ENCODE results near the gene IL12RB1. TPM values are rescaled to one million over a fixed set of nuclear protein-coding genes. Genes with fewer than 3 reads are reported as not detected.

IL12RB1 gene
- polyA plus RNA-seq, 2 of the 4 experiments (the other 2 are of a cell fraction) = not detected

GRCh38 chr19:18013210-18014111 lies 73.3 kb downstream of the IL12RB1 start:
- ChIA-PET POLR2A (no interaction called here), CTCF (interaction anchor here (3.0 to 8.3 kb wide), 2 partner anchors 16 to 45 kb away, joined by 15 to 136 read pairs; no protein-coding TSS in a partner anchor)
- no peak for FAIRE-seq

GRCh38 chr19:18010149-18010548 lies 76.6 kb downstream of the IL12RB1 start:
- FAIRE-seq (no peak), DNase-seq (ENCODE audit: low read depth in 1 of 2, low spot score in 1 of 2) (no peak), ATAC-seq (no peak)
- H3K4me1 ChIP-seq = peaks cover 36% of the 10 kb centered on the region
- H3K4me2 ChIP-seq = no peak overlapping the region
- POLR2A ChIA-PET = interaction anchor here (0.9 kb wide), 1 partner anchor 11 kb away, joined by 4 read pairs; no protein-coding TSS in a partner anchor
- CTCF ChIA-PET = interaction anchor here (0.8 to 8.3 kb wide), 5 partner anchors 12 to 72 kb away, joined by 3 to 136 read pairs (median 6); no protein-coding TSS in a partner anchor
- H3K4me3 ChIP-seq = no peak overlapping the region
- no peak overlapping the region; a peak in 1 of 6 replicates for H3K27ac ChIP-seq
- 100% methylated on average over 3 of the region's 11 CpGs for WGBS (ENCODE audit: missing lambda C conversion rate)
- H3K9me3 ChIP-seq = no peaks in the 10 kb centered on the region
- TF ChIP-seq CBX2 (IDR thresholded peaks at IDR 0.05; ENCODE audit: borderline replicate concordance, low read depth) = no peak

More at GRCh38 chr19:18013210-18014111, 73.3 kb downstream of the IL12RB1 start:
- Histone ChIP-seq H3K4me1 (peaks cover 29% of the 10 kb centered on the region), H3K9me3 (no peaks in the 10 kb centered on the region), H3K27ac (peak overlapping the region in 1 of 2 experiments; percentile 44; a peak in 1 of 6 replicates), H3K4me2 (no peak overlapping the region), H3K4me3 (no peak overlapping the region)
- 73% methylated on average over 17 of the region's 17 CpGs for WGBS (ENCODE audit: missing lambda C conversion rate)
- TF ChIP-seq ATOH8 (CRISPR knock-in tag; IDR thresholded peaks at IDR 0.05; ENCODE audit: low read depth) (no peak), POLR2AphosphoS2 (conservative IDR thresholded peaks at IDR 0.05; ENCODE audit: low read length) (no peak), E2F6 (IDR thresholded peaks at IDR 0.05; ENCODE audit: borderline replicate concordance, low read depth) (no peak), RARB (CRISPR knock-in tag; IDR thresholded peaks at IDR 0.05) (no peak), ZC3H11A (IDR thresholded peaks at IDR 0.05) (no peak)
- ATAC-seq = 0 out of 6 replicates have a peak, but pooled peaks of 1 of the 2 experiments have one; percentile 26
- DNase-seq (ENCODE audit: low read depth in 1 of 2, low spot score in 1 of 2) = no peak

DNA sequence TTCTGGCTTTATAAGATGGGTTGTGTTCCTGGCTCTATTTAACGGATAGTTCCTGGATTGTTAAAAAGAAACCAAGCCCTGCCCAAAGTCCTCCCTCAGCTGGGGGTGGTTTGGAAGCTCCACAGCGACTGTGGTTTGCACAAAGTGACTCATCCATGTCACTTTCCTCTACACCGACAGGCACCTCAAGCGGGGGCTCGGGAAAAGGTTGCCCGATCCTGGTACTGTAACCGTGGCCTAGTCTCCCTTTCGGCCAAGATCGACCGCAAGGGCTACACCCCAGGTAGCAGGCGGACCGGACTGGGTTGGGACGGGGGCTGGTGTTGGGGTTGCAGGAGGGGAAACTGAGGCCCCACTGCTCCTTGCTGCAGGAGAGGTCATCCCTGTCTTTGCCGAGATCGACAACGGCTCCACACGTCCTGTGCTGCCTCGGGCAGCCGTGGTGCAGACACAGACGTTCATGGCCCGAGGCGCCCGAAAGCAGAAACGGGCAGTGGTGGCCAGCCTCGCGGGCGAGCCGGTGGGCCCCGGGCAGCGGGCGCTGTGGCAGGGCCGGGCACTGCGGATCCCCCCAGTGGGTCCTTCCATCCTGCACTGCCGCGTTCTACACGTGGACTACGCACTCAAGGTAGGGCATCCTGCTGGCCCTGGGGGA lies 77.2 kb downstream of the IL12RB1 start:
- H3K27ac ChIP-seq = peak overlapping the region; percentile 47 to 63; a peak in 3 of 6 replicates
- ATAC-seq (no peak), FAIRE-seq (no peak), DNase-seq (ENCODE audit: low read depth in 1 of 2, low spot score in 1 of 2) (no peak)
- H3K4me2 ChIP-seq = peak overlapping the region; percentile 27; the same call in 1 of the 3 replicates
- H3K9me3 ChIP-seq = no peaks in the 10 kb centered on the region
- 85% methylated on average over 25 of the region's 37 CpGs for WGBS (ENCODE audit: missing lambda C conversion rate)
- CTCF ChIA-PET = interaction anchor here (1.8 to 8.3 kb wide), 3 partner anchors 12 to 71 kb away, joined by 6 to 136 read pairs (median 8); no protein-coding TSS in a partner anchor
- TF ChIP-seq, protein P1, sequence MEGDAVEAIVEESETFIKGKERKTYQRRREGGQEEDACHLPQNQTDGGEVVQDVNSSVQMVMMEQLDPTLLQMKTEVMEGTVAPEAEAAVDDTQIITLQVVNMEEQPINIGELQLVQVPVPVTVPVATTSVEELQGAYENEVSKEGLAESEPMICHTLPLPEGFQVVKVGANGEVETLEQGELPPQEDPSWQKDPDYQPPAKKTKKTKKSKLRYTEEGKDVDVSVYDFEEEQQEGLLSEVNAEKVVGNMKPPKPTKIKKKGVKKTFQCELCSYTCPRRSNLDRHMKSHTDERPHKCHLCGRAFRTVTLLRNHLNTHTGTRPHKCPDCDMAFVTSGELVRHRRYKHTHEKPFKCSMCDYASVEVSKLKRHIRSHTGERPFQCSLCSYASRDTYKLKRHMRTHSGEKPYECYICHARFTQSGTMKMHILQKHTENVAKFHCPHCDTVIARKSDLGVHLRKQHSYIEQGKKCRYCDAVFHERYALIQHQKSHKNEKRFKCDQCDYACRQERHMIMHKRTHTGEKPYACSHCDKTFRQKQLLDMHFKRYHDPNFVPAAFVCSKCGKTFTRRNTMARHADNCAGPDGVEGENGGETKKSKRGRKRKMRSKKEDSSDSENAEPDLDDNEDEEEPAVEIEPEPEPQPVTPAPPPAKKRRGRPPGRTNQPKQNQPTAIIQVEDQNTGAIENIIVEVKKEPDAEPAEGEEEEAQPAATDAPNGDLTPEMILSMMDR (IDR thresholded peaks at IDR 0.05) = no peak
- no peak for TF ChIP-seq FOSL2 (IDR thresholded peaks at IDR 0.05)
- 0 out of 2 replicates have a peak, but pooled peaks have one; percentile 15 for TF ChIP-seq FOSL2 (CRISPR knock-in tag; IDR thresholded peaks at IDR 0.05)
- POLR2A ChIA-PET = interaction anchor here (0.9 kb wide), 1 partner anchor 12 kb away, joined by 4 read pairs; no protein-coding TSS in a partner anchor
- no peak overlapping the region for H3K4me3 ChIP-seq
- peaks cover 36% of the 10 kb centered on the region for H3K4me1 ChIP-seq

Other genes starting within 250 kb of the IL12RB1 start
- 0.89 and 1.2 TPM in 2 replicates for gene JAK3, start 239.0 kb downstream of the IL12RB1 start, polyA plus RNA-seq (2011; rRNA removed)
- 0.24 to 0.40 TPM (median 0.31 TPM) in 3 replicates for gene JAK3, start 239.0 kb downstream of the IL12RB1 start, polyA plus RNA-seq (2017; fragmentation: RNase III; extraction: RNeasy Plus Mini Kit Qiagen cat#74134 plus additional on column Dnase treatment)
- gene RPL18A, start 227.0 kb downstream of the IL12RB1 start, polyA plus RNA-seq (2011; rRNA removed) = 624 and 696 TPM in 2 replicates
- 1,807 to 1,898 TPM (median 1,812 TPM) in 3 replicates for gene RPL18A, start 227.0 kb downstream of the IL12RB1 start, polyA plus RNA-seq (2017; fragmentation: RNase III; extraction: RNeasy Plus Mini Kit Qiagen cat#74134 plus additional on column Dnase treatment)
- 0.25 TPM in 2 replicates for gene SLC5A5, start 215.0 kb downstream of the IL12RB1 start, polyA plus RNA-seq (2011; rRNA removed)
- 0.06 to 0.20 TPM (median 0.13 TPM) in 3 replicates for gene SLC5A5, start 215.0 kb downstream of the IL12RB1 start, polyA plus RNA-seq (2017; fragmentation: RNase III; extraction: RNeasy Plus Mini Kit Qiagen cat#74134 plus additional on column Dnase treatment)
- gene CCDC124, start 153.9 kb downstream of the IL12RB1 start, polyA plus RNA-seq (2011; rRNA removed) = 20.8 and 35.4 TPM in 2 replicates
- 113 to 123 TPM (median 116 TPM) in 3 replicates for gene CCDC124, start 153.9 kb downstream of the IL12RB1 start, polyA plus RNA-seq (2017; fragmentation: RNase III; extraction: RNeasy Plus Mini Kit Qiagen cat#74134 plus additional on column Dnase treatment)
- 0.20 and 0.43 TPM in 2 replicates for gene KCNN1, start 119.8 kb downstream of the IL12RB1 start, polyA plus RNA-seq (2011; rRNA removed)
- 0.56 to 0.85 TPM (median 0.69 TPM) in 3 replicates for gene KCNN1, start 119.8 kb downstream of the IL12RB1 start, polyA plus RNA-seq (2017; fragmentation: RNase III; extraction: RNeasy Plus Mini Kit Qiagen cat#74134 plus additional on column Dnase treatment)
- 11.2 and 14.5 TPM in 2 replicates for gene ARRDC2, start 78.8 kb downstream of the IL12RB1 start, polyA plus RNA-seq (2011; rRNA removed)
- 14.8 to 15.2 TPM (median 15.0 TPM) in 3 replicates for gene ARRDC2, start 78.8 kb downstream of the IL12RB1 start, polyA plus RNA-seq (2017; fragmentation: RNase III; extraction: RNeasy Plus Mini Kit Qiagen cat#74134 plus additional on column Dnase treatment)
- 1.3 and 1.9 TPM in 2 replicates for gene MAST3, start 10.8 kb upstream of the IL12RB1 start, polyA plus RNA-seq (2011; rRNA removed)
- gene MAST3, start 10.8 kb upstream of the IL12RB1 start, polyA plus RNA-seq (2017; fragmentation: RNase III; extraction: RNeasy Plus Mini Kit Qiagen cat#74134 plus additional on column Dnase treatment) = 2.0 to 2.5 TPM (median 2.0 TPM) in 3 replicates
- gene PIK3R2, start 66.2 kb upstream of the IL12RB1 start, polyA plus RNA-seq (2011; rRNA removed) = 5.3 and 6.7 TPM in 2 replicates
- gene PIK3R2, start 66.2 kb upstream of the IL12RB1 start, polyA plus RNA-seq (2017; fragmentation: RNase III; extraction: RNeasy Plus Mini Kit Qiagen cat#74134 plus additional on column Dnase treatment) = 8.3 to 12.4 TPM (median 9.3 TPM) in 3 replicates
- gene IFI30, start 86.9 kb upstream of the IL12RB1 start, polyA plus RNA-seq (2011; rRNA removed) = 11.2 and 12.3 TPM in 2 replicates
- gene IFI30, start 86.9 kb upstream of the IL12RB1 start, polyA plus RNA-seq (2017; fragmentation: RNase III; extraction: RNeasy Plus Mini Kit Qiagen cat#74134 plus additional on column Dnase treatment) = 13.5 to 19.8 TPM (median 16.8 TPM) in 3 replicates
- gene MPV17L2, start 106.3 kb upstream of the IL12RB1 start, polyA plus RNA-seq (2011; rRNA removed) = 8.3 and 11.4 TPM in 2 replicates
- gene MPV17L2, start 106.3 kb upstream of the IL12RB1 start, polyA plus RNA-seq (2017; fragmentation: RNase III; extraction: RNeasy Plus Mini Kit Qiagen cat#74134 plus additional on column Dnase treatment) = 12.2 to 13.9 TPM (median 12.3 TPM) in 3 replicates
- gene RAB3A, start 117.1 kb upstream of the IL12RB1 start, polyA plus RNA-seq (2011; rRNA removed) = 0.39 and 1.0 TPM in 2 replicates
- 1.0 to 1.6 TPM (median 1.4 TPM) in 3 replicates for gene RAB3A, start 117.1 kb upstream of the IL12RB1 start, polyA plus RNA-seq (2017; fragmentation: RNase III; extraction: RNeasy Plus Mini Kit Qiagen cat#74134 plus additional on column Dnase treatment)
- gene PDE4C, start 139.5 kb upstream of the IL12RB1 start, polyA plus RNA-seq (2011; rRNA removed) = 0.25 and 0.54 TPM in 2 replicates
- gene PDE4C, start 139.5 kb upstream of the IL12RB1 start, polyA plus RNA-seq (2017; fragmentation: RNase III; extraction: RNeasy Plus Mini Kit Qiagen cat#74134 plus additional on column Dnase treatment) = 0.34 to 0.65 TPM (median 0.55 TPM) in 3 replicates
- 0.34 and 0.63 TPM in 2 replicates for gene IQCN, start 187.5 kb upstream of the IL12RB1 start, polyA plus RNA-seq (2011; rRNA removed)
- 0.49 to 0.64 TPM (median 0.50 TPM) in 3 replicates for gene IQCN, start 187.5 kb upstream of the IL12RB1 start, polyA plus RNA-seq (2017; fragmentation: RNase III; extraction: RNeasy Plus Mini Kit Qiagen cat#74134 plus additional on column Dnase treatment)
- gene JUND, start 194.7 kb upstream of the IL12RB1 start, polyA plus RNA-seq (2011; rRNA removed) = 52.9 and 68.9 TPM in 2 replicates
- gene JUND, start 194.7 kb upstream of the IL12RB1 start, polyA plus RNA-seq (2017; fragmentation: RNase III; extraction: RNeasy Plus Mini Kit Qiagen cat#74134 plus additional on column Dnase treatment) = 52.6 to 70.4 TPM (median 65.1 TPM) in 3 replicates
- 106 and 154 TPM in 2 replicates for gene LSM4, start 236.1 kb upstream of the IL12RB1 start, polyA plus RNA-seq (2011; rRNA removed)
- 169 to 180 TPM (median 171 TPM) in 3 replicates for gene LSM4, start 236.1 kb upstream of the IL12RB1 start, polyA plus RNA-seq (2017; fragmentation: RNase III; extraction: RNeasy Plus Mini Kit Qiagen cat#74134 plus additional on column Dnase treatment)

All from A549 (cell line).